Endothelial cell of umbilical vein (primary cell): ENCODE data around the gene MYLK. TPM values are rescaled to one million over a fixed set of nuclear protein-coding genes. Genes with fewer than 3 reads are reported as not detected.

Experiments used
- BruUV-seq: library from RNA; stranded (reverse); fragments of 400-500 nt; replicated peaks from 2 replicates; lab custom pipeline; 2021; lab: Mats Ljungman, UMichigan
- CTCF ChIA-PET: fragments of 300-600, 350-600 bp; sonication (Branson Sonifier 250); formaldehyde crosslinking; loops from one replicate; lab custom pipeline; 2021; ENCODE audit warnings: antibody characterized with exemption, inconsistent platforms; lab: Charles Lee
- POLR2A ChIA-PET: fragments of 300-600, 350-600 bp; sonication (Branson Sonifier 250); formaldehyde crosslinking; loops from one replicate; lab custom pipeline; 2021; ENCODE audit warnings: antibody characterized with exemption, inconsistent platforms; lab: Charles Lee
- DNase-seq: peaks from one replicate; pipeline ENCODE4 v3.0.0-alpha.2; 2011; ENCODE audit warnings: low read depth, low spot score
- FAIRE-seq: peaks from 2 replicates; lab custom pipeline; 2011; peaks lifted over from hg19 to GRCh38; lab: Jason Lieb, UNC
- H2AFZ ChIP-seq: 2 replicates; pipeline ENCODE4 v1.6.0; 2012; ENCODE audit warnings: low read depth, low read length, control low read depth, inconsistent platforms
- H3K27ac ChIP-seq: 2 replicates; pipeline ENCODE4 v1.5.1; 2011; ENCODE audit warnings: low read depth, mild to moderate bottlenecking, control low read depth, low read length, moderate library complexity; ENCODE audit not compliant: insufficient read depth
- H3K27me3 ChIP-seq, 2 experiments: 2 replicates each; pipeline versions ENCODE4 v1.6.0 to v1.6.1; 2011; ENCODE audit warnings: low read length in 2 of 2, mixed read lengths in 1 of 2; ENCODE audit not compliant: control insufficient read depth in 2 of 2, insufficient read depth in 2 of 2
- H3K36me3 ChIP-seq, 2 experiments: 2 replicates in 1 of 2; 3 replicates in 1 of 2; pipeline ENCODE4 v1.5.1; 2011; ENCODE audit warnings: low read length in 2 of 2, mild to moderate bottlenecking in 1 of 2, moderate library complexity in 1 of 2; ENCODE audit not compliant: control insufficient read depth in 2 of 2, insufficient read depth in 2 of 2; ENCODE audit errors: extremely low read depth in 1 of 2
- H3K4me1 ChIP-seq: 3 replicates; pipeline ENCODE4 v1.5.1; 2011; ENCODE audit warnings: mild to moderate bottlenecking, low read length; ENCODE audit not compliant: control insufficient read depth, insufficient read depth; ENCODE audit errors: extremely low read depth
- H3K4me2 ChIP-seq: 2 replicates; pipeline ENCODE4 v1.6.1; 2011; ENCODE audit warnings: low read length, control low read depth, mixed read lengths; ENCODE audit not compliant: insufficient read depth
- H3K4me3 ChIP-seq, 3 experiments: fragments of 200-600 bp in 1 of 3; sonication (generic), shearing (Covaris generic) in 1 of 3; replicated peaks in 1 of 3; 2 replicates each; pipeline ENCODE4 v1.5.1; 2011 to 2016; ENCODE audit warnings: control low read depth in 3 of 3, low read length in 3 of 3, mild to moderate bottlenecking in 2 of 3, inconsistent platforms in 1 of 3, low read depth in 1 of 3, moderate library complexity in 1 of 3; ENCODE audit not compliant: insufficient read depth in 1 of 3
- H3K79me2 ChIP-seq: 2 replicates; pipeline ENCODE4 v1.6.0; 2012; ENCODE audit warnings: low read length, inconsistent platforms; ENCODE audit not compliant: control insufficient read depth, insufficient read depth
- H3K9ac ChIP-seq: replicated peaks from 2 replicates; pipeline ENCODE3; 2011; ENCODE audit warnings: low read length, control low read depth; ENCODE audit not compliant: insufficient read depth; ENCODE audit errors: extremely low read depth
- H3K9me1 ChIP-seq: replicated peaks from 3 replicates; pipeline ENCODE4 v1.6.0; 2011; ENCODE audit warnings: mild to moderate bottlenecking, low read length; ENCODE audit not compliant: control insufficient read depth, insufficient read depth; ENCODE audit errors: extremely low read depth
- H3K9me3 ChIP-seq: replicated peaks from 2 replicates; pipeline ENCODE4 v1.5.1; 2012; ENCODE audit warnings: low read length, inconsistent platforms; ENCODE audit not compliant: control insufficient read depth, insufficient read depth
- H4K20me1 ChIP-seq: replicated peaks from 2 replicates; pipeline ENCODE3; 2011; ENCODE audit warnings: mild to moderate bottlenecking, low read length; ENCODE audit not compliant: control insufficient read depth, insufficient read depth; ENCODE audit errors: extremely low read depth
- EZH2 ChIP-seq: IDR thresholded peaks from 2 replicates; pipeline ENCODE4 v1.6.1; 2012; ENCODE audit warnings: borderline replicate concordance, low read depth, mild to moderate bottlenecking, moderate library complexity, low read length, inconsistent platforms; ENCODE audit not compliant: severe bottlenecking
- FOS ChIP-seq: IDR thresholded peaks from 2 replicates; pipeline ENCODE4 v1.6.1; 2011; ENCODE audit warnings: mild to moderate bottlenecking, low read length, moderate library complexity, borderline replicate concordance; ENCODE audit not compliant: insufficient read depth
- GATA2 ChIP-seq: IDR thresholded peaks from 2 replicates; pipeline ENCODE4 v1.7.0; 2011; ENCODE audit warnings: low read depth, mild to moderate bottlenecking, moderate library complexity, mixed read lengths, low read length; ENCODE audit not compliant: insufficient read length, insufficient read depth
- JUN ChIP-seq: IDR thresholded peaks from 2 replicates; pipeline ENCODE4 v1.6.1; 2011; ENCODE audit warnings: borderline replicate concordance, low read depth; ENCODE audit not compliant: insufficient read length, insufficient read depth
- MYC ChIP-seq: IDR thresholded peaks from one replicate; pipeline ENCODE4 v1.6.1; 2011; ENCODE audit warnings: mild to moderate bottlenecking, low read depth, low read length
- POLR2A ChIP-seq: IDR thresholded peaks from 2 replicates; pipeline ENCODE4 v1.6.1; 2012; ENCODE audit warnings: low read depth, mild to moderate bottlenecking, control low read depth, low read length
- POLR2AphosphoS5 ChIP-seq: IDR thresholded peaks from 2 replicates; pipeline ENCODE4 v1.6.1; 2012; ENCODE audit warnings: low read depth, mild to moderate bottlenecking, control low read depth, low read length, moderate library complexity; ENCODE audit not compliant: insufficient read depth
- dilution Hi-C: fragments of 300-500 bp; cut with MboI; formaldehyde crosslinking; loops from one replicate; pipeline ENCODE4 v1.15.0; 2019; ENCODE audit warnings: low sequenced_read_pairs; ENCODE audit not compliant: extremely low pct_ligation_motif_present
- intact Hi-C: fragments of 100-400 bp; cut with micrococcal nuclease; formaldehyde crosslinking; loops from one replicate; pipeline ENCODE4 v1.10.0; 2022
- polyA plus RNA-seq, 4 experiments: library from polyadenylated mRNA; depleted of rRNA in 3 of 4; stranded (reverse) in 3 of 4; unstranded in 1 of 4; fragments of >200 nt; gene quantifications; 2 replicates each; pipeline versions ENCODE4 v1.2.1 to v1.2.3, GENCODE V29; 2011 to 2012; ENCODE audit warnings: missing spikeins in 1 of 4
- total RNA-seq: library from RNA; stranded (reverse); gene quantifications from 2 replicates; pipeline ENCODE4 v1.2.3, GENCODE V29; 2021
- TF ChIP-seq, protein P1 (sequence below), 2 donors: IDR thresholded peaks; 1 replicate in 1 of 2; 2 replicates in 1 of 2; pipeline ENCODE4 v1.5.1; 2011; ENCODE audit warnings: low read length in 2 of 2, mild to moderate bottlenecking in 2 of 2, moderate library complexity in 2 of 2, control low read depth in 1 of 2, inconsistent platforms in 1 of 2, low read depth in 1 of 2; ENCODE audit not compliant: insufficient read depth in 1 of 2; ENCODE audit errors: extremely low read depth in 1 of 2
- TF ChIP-seq, protein P2 (sequence below): IDR thresholded peaks from 2 replicates; pipeline ENCODE4 v1.6.1; 2011; ENCODE audit not compliant: insufficient read depth, insufficient read length

The MYLK gene
- total and polyA plus RNA-seq, 2 donors (not counting 3 experiments of a cell fraction or from before 2014, with no cell fraction given): 10.0 to 22.2 TPM

DNA sequence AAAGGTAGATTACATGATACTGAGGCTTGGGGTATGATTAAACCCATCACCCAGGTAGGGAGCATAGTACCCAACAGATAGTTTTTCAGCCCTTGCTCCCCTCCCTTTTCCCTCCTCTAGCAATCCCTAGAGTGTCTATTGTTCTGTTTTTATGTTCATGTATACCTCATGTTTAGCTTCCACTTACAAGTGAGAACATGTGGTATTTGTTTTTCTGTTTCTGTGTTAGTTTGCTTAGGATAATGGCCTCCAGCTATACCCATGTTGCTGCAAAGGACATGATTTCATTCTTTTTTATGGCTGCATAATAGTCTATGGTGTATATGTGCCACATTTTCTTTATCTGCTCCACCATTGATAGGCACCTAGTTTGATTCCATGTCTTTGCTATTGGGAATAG is 82.7 kb downstream of the MYLK start:
- ChIA-PET CTCF (no interaction called here), POLR2A (no interaction called here)
- intact Hi-C loops: no loop called here
- H2AFZ ChIP-seq: no peak overlapping the region
- H3K79me2 ChIP-seq: no peaks in the 10 kb centered on the region
- dilution Hi-C loops: no loop called here
- H3K27ac ChIP-seq: no peak overlapping the region
- no peak for FAIRE-seq
- no peaks in the 10 kb centered on the region for H3K4me1 ChIP-seq
- no peak overlapping the region for H3K4me2 ChIP-seq
- no peaks in the 10 kb centered on the region for H3K9me1 ChIP-seq
- H3K27me3 ChIP-seq: peaks cover 0 to 9% of the 10 kb centered on the region in 2 experiments
- no peaks in the 10 kb centered on the region for H3K9me3 ChIP-seq
- no peak overlapping the region for H3K4me3 ChIP-seq
- H3K36me3 ChIP-seq: no peaks in the 10 kb centered on the region
- TF ChIP-seq FOS: no peak
- TF ChIP-seq JUN: no peak
- no peak for TF ChIP-seq POLR2AphosphoS5
- no peak for TF ChIP-seq EZH2
- no peak for TF ChIP-seq POLR2A
- no peak for TF ChIP-seq MYC
- TF ChIP-seq GATA2: no peak
- TF ChIP-seq, protein P1, sequence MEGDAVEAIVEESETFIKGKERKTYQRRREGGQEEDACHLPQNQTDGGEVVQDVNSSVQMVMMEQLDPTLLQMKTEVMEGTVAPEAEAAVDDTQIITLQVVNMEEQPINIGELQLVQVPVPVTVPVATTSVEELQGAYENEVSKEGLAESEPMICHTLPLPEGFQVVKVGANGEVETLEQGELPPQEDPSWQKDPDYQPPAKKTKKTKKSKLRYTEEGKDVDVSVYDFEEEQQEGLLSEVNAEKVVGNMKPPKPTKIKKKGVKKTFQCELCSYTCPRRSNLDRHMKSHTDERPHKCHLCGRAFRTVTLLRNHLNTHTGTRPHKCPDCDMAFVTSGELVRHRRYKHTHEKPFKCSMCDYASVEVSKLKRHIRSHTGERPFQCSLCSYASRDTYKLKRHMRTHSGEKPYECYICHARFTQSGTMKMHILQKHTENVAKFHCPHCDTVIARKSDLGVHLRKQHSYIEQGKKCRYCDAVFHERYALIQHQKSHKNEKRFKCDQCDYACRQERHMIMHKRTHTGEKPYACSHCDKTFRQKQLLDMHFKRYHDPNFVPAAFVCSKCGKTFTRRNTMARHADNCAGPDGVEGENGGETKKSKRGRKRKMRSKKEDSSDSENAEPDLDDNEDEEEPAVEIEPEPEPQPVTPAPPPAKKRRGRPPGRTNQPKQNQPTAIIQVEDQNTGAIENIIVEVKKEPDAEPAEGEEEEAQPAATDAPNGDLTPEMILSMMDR (IDR thresholded peaks at IDR 0.05; ENCODE audit: extremely low read depth in 1 of 2, insufficient read depth in 1 of 2, low read depth in 1 of 2, low read length in 2 of 2): no peak
- TF ChIP-seq, protein P2, sequence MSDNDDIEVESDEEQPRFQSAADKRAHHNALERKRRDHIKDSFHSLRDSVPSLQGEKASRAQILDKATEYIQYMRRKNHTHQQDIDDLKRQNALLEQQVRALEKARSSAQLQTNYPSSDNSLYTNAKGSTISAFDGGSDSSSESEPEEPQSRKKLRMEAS: no peak
- no TSS peak for BruUV-seq
- no peak overlapping the region for H3K9ac ChIP-seq
- H4K20me1 ChIP-seq: no peaks in the 10 kb centered on the region
- DNase-seq: no peak
